SU-DHL-6 (cell line): ENCODE results near the gene RNGTT.

Experiments used
- EZH2phosphoT487 ChIP-seq: fragments of 200-600 bp; sonication (generic), shearing (Covaris generic); conservative IDR thresholded peaks from 2 replicates; pipeline ENCODE4 v1.6.1; 2018; ENCODE audit warnings: mild to moderate bottlenecking, antibody characterized with exemption, low read length, moderate library complexity, mixed read lengths
- TF ChIP-seq, protein P1 (sequence below): fragments of 200-600 bp; sonication (generic); IDR thresholded peaks from one replicate; pipeline ENCODE4 v1.5.1; 2017; ENCODE audit warnings: antibody characterized with exemption, mild to moderate bottlenecking, low read length, moderate library complexity; ENCODE audit not compliant: insufficient read depth, poor library complexity, severe bottlenecking

DNA sequence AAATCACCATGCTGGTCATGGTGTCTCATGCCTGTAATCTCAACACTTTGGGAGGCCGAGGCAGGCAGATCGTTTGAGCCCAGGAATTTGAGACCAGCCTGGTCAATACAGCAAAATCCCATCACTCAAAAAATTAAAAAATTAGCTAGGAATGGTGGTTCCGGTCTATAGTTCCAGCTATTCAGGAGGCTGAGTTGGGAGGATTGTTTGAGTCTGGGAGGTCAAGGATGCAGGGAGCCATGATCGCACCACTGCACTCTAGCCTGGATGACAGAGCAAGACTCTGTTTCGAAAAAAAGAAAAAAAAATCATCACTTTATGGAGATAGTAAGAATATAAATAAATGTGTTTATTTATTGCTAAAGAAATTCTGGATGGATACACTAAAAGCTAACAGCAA is 124.1 kb downstream of the RNGTT start:
- TF ChIP-seq, protein P1, sequence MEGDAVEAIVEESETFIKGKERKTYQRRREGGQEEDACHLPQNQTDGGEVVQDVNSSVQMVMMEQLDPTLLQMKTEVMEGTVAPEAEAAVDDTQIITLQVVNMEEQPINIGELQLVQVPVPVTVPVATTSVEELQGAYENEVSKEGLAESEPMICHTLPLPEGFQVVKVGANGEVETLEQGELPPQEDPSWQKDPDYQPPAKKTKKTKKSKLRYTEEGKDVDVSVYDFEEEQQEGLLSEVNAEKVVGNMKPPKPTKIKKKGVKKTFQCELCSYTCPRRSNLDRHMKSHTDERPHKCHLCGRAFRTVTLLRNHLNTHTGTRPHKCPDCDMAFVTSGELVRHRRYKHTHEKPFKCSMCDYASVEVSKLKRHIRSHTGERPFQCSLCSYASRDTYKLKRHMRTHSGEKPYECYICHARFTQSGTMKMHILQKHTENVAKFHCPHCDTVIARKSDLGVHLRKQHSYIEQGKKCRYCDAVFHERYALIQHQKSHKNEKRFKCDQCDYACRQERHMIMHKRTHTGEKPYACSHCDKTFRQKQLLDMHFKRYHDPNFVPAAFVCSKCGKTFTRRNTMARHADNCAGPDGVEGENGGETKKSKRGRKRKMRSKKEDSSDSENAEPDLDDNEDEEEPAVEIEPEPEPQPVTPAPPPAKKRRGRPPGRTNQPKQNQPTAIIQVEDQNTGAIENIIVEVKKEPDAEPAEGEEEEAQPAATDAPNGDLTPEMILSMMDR = no peak
- no peak for TF ChIP-seq EZH2phosphoT487
